Kasumi-1 (cell line): ENCODE measurements around the gene MYCBPAP.
A peak's percentile ranks its signal among the peaks of the same experiment; 100 is the strongest.
"Not testable (repeated sequence)": the region's sequence is repeated elsewhere in the genome, so short reads cannot be mapped to it uniquely, and the experiment has no call there.

Experiments used
- DNase-seq, 2 experiments: peaks; one replicate each; lab custom pipeline; 2025; lab: John Stamatoyannopoulos, UW

Gene MYCBPAP

DNA sequence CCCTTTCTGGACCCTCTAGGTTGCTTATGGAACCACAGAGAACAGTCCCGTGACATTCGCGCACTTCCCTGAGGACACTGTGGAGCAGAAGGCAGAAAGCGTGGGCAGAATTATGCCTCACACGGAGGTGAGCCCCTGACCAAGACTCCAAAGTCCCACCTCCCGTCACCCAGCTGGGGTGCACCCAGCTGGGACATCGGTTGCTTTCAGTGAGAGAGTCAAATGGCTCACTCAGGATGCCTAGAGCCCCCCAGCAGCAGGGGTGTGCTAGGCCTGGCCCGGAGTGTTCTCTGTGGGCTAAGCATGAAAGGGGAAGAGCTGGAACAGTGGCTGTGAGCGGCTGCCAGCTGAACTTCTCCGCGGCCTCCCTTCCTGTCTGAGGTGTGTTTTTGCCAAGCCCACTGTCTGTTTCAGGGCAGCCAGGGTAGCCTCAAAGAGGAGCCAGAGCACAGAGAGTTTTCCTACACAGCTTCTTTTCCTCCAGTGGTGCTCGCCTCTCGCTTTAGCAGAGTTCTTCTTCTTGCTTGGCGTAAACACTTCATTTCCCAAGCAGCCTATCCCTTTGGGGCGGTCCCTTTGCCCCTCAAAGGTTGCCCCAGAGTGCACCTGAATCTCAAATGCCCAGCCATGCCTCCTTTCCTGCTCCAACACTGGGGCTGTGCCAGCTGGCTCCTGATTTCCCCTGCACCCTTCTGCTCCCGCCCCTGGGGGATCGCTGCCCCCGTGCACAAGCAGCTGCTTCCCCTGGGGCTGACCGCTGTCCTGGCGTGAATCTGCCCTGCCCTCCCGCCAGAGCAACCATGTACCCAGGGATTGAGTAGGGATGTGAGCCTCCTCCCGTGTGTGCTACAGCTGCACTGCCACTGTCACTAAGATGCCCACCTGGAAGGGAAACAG lies 37.0 kb upstream of the MYCBPAP start:
- DNase-seq: peak; percentile 76 to 80

DNA sequence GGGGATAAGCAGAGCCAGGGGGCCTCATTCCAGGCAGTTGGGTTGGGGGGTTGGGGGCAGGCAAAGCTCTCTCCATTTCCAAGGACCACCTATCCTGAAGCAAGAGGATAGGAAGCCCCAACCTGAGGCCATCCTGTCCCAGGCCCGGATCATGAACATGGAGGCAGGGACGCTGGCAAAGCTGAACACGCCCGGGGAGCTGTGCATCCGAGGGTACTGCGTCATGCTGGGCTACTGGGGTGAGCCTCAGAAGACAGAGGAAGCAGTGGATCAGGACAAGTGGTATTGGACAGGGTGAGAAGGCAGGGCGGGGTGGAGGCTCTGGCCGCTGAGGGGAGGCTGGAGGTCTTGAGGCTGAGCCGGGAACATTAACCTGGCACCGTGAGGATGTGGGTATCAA lies 36.0 kb upstream of the MYCBPAP start:
- DNase-seq: no peak

DNA sequence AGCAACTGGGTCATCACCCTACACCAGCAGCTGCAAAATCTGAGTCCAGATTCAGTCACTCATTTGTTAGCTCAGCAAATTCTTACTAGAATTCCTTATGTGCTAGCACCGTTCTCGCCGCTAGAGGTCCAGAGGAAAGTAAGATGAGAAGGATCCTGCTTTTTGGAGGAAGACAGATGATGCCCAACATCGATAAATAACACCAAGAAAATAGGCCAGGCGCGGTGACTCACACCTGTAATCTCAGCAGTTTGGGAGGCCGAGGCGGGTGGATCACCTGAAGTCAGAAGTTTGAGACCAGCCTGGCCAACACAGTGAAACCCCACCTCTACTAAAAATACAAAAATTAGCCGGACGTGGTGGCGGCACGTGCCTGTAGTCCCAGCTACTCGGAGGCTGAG lies 35.5 kb upstream of the MYCBPAP start:
- DNase-seq: not testable (repeated sequence)

DNA sequence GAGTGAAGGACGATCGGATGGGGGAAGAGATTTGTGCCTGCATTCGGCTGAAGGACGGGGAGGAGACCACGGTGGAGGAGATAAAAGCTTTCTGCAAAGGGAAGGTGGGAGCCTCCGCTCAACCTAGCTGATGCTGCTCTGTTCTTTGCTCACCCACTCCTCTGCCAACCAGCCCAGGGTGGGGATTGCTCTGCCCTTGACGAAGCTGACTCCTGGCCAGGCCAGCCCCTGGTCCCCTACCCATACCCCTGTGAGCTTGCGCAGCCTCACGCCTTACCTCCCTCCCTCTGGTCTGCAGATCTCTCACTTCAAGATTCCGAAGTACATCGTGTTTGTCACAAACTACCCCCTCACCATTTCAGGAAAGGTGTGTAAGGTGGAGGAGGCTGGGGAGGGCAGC lies 34.3 kb upstream of the MYCBPAP start:
- no peak for DNase-seq

DNA sequence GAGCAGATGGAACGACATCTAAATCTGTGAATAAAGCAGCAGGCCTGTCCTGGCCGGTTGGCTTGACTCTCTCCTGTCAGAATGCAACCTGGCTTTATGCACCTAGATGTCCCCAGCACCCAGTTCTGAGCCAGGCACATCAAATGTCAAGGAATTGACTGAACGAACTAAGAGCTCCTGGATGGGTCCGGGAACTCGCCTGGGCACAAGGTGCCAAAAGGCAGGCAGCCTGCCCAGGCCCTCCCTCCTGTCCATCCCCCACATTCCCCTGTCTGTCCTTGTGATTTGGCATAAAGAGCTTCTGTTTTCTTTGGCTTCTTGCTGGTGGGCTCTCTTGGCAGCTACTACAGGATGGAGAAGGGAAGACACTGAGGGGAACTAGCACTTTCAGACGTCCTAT lies 33.7 kb upstream of the MYCBPAP start:
- DNase-seq: no peak

DNA sequence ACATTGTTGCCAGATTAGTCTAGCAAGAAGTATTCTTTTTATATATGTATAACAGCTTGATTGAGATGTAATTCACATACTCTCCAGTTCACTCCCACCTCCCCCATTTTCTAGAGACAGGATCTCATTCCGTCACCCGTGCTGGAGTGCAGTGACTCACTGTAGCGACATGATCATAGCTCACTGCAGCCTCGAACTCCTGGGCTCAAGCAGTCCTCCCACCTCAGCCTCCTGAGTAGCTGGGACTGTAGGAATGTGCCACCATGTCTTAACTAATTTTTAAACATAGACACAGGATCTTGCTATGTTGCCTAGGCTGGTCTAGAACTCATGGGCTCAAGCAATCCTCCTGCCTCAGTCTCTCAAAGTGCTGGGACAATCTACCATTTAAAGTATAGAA lies 32.9 kb upstream of the MYCBPAP start:
- no peak for DNase-seq

DNA sequence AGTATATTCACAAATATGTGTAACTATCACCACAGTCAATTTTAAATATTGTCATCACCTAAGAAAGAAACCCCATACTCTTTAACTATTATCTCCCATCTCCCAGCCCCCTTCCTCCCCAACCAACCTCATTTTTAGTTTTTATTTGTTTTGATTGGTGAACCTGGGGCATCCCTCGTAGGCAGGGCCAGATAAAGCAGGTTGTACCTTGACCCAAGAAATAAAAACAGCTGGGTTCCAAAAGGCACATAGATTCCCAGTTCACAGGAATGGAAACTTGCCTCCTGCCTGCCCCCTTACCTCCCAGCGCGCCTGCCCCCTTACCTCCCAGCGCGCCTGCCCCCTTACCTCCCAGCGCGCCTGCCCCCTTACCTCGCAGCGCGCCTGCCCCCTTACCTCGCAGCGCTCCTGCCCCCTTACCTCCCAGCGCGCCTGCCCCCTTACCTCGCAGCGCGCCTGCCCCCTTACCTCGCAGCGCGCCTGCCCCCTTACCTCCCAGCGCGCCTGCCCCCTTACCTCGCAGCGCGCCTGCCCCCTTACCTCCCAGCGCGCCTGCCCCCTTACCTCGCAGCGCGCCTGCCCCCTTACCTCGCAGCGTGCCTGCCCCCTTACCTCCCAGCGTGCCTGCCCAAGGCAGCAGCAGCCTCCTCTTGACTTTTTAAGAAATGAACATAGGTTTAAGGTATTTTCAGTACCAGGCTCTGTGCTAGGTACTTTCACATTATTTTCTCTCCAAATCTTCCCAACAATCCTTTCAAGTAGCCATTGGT lies 32.3 kb upstream of the MYCBPAP start:
- DNase-seq: not testable (repeated sequence)

DNA sequence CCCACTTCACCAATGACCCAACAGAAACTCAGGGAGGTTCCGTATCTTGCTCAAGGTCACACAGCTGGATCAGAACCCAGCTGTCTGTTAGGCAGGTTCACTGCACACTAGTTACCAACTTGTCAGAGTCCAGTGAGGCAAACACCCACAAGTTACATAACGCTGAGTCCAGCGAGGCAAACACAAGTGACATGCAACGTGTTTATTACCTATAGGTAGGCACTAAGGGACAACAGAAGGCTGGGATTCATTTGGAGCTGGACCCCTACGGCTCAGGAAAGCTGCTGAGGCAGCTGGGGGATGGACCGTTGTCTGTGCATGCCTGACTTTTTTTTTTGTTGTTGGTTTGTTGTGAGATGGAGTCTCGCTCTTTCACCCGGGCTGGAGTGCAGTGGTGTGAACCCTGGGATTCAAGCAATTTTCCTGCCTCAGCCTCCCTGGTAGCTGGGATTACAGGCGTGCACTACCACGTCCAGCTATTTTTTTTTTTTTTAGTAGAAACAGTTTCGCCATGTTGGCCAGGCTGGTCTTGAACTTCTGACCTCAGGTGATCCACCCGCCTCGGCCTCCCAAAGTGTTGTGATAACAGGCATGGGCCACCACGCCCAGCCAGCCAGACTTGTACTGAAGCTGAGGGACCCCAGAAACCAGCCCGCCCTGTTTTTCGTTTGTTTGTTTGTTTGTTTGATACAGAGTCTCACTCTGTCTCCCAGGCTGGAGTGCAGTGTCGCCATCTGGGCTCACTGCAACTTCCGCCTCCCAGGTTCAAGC lies 31.5 kb upstream of the MYCBPAP start:
- no peak for DNase-seq

DNA sequence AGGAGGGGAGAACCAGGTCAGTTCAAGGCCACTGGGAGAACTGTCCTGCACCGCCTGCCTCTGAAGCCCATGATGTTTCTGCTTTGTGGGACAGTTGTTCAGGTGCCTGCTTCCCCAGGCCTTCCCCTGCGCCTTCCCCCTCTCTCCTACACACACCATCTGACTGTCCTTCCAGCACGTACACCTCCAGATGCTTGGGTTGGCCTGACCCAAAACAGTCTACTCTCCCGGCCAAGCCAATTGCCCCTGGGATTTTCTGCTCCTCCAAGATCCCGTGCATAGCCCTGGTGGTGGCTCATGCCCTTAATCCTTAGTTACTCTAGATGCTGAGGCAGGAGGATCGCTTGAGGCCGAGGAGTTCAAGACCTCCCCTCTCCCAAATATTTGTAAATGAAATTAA lies 30.3 kb upstream of the MYCBPAP start:
- peak in 1 of 2 experiments; percentile 14 for DNase-seq

DNA sequence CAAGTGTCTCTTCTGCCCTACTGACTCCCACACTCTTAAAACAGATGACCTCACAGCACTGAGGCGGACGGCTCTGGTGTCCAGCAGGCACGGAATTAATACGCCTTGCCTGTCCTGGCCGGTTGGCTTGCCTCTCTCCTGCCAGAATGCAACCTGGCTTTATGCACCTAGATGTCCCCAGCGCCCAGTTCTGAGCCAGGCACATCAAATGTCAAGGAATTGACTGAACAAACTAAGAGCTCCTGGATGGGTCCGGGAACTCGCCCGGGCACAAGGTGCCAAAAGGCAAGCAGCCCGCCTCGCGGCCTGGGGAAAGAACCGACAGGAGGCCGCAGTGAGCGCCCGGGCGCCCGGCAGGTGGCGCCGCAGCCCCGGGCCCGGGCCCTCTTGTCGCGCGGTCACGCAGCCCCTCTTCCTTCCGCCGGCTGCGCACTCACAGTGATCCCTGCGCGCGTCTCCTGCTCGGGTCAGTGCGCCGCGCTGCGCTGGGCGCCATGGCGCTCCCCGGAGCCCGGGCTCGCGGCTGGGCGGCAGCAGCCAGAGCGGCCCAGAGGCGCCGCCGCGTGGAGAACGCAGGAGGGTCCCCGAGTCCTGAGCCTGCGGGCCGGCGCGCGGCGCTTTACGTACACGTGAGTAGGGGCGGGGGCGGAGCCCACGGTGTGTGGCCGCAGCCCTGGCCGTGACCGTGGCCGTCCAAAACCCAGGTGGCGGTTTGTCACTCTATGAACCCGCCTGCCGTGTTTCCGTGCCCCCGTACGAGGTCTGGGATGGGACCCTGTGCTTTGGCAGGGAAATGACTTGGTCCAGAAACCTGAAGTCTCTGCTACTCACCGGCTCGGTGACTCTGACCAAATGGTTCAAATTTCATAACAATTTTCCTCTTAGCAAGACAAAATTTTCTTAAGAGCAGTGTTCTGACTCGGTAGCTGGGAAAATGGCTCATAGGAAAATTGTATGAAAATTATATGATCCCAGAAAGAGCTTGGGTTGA lies 29.6 kb upstream of the MYCBPAP start, which contains the start of gene RSAD1:
Gene RSAD1, plus strand, starts transcription at position 470 of the 991 bp plus-strand sequence. Its CDS starts 25 bp downstream, at position 495.
- DNase-seq: peak; percentile 93 to 94

DNA sequence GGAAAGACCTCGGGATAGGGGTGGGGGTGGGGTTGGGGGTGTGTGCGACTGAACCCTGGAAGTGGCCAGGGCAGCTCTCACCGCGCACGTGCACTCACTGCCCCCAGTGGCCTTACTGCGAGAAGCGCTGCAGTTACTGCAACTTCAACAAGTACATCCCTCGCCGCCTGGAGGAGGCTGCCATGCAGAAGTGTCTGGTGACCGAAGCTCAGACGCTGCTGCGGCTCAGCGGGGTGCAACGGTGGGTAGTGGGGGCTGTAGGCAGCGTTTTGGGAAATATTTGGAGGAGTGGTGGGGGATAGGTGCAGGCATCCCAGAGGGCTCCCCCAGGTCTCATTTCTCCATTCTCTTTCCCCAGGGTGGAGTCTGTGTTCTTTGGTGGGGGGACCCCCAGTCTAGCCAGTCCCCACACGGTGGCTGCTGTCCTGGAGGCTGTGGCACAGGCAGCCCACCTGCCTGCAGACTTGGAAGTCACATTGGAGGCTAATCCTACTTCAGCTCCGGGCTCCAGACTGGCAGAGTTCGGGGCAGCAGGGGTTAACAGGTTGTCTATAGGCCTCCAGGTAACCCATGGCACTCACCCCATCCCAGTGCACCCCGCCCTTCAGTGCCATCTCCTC lies 28.6 kb upstream of the MYCBPAP start:
- peak; percentile 90 to 91 for DNase-seq

DNA sequence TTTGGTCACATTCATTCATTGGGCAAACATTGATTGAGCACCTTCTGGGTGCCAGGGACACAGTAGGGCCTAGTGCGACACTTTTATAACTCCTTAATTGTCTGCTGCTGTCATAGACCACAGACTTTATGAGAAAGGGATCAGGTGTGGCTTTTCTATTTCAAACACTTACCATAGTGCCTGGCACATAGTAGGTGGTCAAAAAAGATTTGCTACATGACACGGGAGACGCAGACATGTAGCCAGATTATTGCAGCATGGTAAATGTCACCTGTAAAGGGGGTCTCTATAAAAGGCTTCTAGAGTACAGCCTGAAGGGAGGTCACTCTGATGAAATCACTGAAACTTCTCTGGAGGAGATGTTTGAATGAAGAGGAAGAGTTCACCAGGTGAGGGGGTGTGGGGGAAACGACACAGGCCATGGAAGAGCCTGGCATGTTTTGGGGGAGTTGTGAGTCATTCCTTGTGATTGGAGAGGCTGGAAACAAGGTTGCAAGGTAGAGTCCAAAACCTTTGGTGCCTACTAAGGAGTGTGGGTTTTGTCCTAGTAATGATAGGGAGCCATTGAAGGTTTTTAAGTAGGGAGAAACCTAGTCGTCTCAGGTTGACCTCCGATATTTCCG lies 28.0 kb upstream of the MYCBPAP start:
- no peak for DNase-seq

DNA sequence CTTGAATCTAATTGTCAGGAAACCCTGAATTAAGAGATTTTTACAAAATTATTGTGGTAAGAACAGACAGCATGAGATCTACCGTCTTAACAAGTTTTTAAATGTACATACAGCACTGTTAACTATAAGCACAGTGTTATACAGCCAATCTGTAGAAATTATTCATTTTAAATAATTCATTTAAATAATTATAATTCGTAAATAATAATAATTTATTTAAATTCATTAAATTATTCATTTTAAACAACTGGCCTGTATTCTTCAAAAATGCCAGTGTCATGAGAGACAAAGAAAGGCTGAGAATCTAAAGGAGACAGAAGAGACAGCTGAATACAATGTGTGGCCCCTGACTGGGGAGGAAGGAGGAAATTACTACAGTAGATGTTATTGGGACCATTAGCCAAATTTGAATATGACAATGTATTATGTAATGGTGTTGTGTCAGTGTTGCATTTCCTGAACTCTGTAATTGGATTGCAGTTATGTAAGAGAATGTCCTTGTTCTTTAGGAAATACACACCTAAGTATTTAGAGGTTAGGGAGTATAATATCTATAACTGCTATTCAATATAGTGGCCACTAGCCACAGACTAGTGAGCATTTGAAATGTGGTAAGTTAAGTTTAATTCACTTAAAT lies 27.3 kb upstream of the MYCBPAP start:
- no peak for DNase-seq

DNA sequence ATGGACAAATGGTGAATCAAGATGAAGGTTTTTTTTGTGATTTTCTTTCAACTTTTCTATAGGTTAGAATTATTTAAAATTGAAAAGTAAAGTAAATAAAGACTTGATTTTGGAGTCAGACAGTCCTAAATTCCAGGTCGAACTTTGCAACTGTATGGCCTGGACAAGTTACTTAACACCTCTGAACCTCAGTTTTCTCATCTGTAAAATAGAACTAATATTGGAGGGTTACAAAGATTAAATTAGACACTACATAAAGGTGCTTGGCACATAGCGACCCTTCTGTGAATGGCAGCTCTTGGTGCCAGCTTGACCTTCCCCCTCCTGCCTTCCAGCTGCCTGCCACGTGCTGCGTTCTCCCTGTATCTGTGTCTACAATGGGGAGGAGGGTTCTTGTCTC lies 26.6 kb upstream of the MYCBPAP start:
- DNase-seq: no peak

DNA sequence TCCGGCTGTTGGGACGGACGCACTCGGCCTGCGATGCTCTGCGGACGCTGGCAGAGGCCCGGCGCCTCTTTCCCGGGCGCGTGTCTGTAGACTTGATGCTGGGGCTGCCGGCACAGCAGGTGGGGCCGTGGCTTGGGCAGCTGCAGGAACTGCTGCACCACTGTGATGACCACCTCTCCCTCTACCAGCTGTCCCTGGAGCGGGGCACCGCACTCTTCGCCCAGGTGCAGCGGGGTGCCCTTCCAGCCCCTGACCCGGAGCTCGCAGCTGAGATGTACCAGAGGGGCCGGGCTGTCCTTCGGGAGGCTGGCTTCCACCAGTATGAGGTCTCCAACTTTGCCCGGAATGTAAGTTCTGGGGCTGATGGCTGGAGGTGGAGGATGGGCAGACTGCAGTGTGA lies 26.1 kb upstream of the MYCBPAP start:
- no peak for DNase-seq

DNA sequence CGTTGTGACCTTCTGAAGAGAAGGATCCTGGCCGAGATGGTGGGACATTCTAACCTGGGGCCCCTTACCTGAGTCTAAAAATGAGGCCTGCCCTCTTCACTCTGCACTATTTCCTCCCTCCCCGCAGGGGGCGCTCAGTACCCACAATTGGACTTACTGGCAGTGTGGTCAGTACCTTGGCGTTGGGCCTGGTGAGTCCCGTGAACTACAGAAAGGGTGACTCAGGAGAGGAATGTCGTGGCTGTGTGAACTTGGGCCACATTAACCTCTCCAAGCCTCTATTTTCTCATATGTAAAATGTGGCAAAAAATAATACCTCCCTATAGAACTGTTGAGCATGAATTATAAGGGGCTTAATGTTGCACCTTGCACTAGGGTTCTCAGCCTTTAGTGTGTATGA lies 25.7 kb upstream of the MYCBPAP start:
- DNase-seq: peak; percentile 79 to 89

DNA sequence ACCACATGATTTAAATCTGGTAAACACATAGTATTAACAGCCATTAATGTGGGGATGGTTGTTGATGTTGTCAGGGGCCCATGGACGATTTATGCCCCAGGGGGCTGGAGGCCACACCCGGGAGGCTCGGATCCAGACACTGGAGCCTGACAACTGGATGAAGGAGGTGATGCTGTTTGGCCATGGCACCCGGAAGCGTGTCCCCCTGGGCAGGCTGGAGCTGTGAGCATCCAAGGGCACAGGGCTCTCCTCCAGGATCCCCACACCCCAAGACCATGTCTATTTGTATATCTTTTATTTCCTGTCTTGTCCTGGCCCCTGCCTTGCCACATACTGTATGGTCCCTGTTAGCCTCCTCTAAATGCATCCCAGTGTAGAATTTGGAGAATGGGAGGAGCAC lies 25.0 kb upstream of the MYCBPAP start:
- DNase-seq: no peak

DNA sequence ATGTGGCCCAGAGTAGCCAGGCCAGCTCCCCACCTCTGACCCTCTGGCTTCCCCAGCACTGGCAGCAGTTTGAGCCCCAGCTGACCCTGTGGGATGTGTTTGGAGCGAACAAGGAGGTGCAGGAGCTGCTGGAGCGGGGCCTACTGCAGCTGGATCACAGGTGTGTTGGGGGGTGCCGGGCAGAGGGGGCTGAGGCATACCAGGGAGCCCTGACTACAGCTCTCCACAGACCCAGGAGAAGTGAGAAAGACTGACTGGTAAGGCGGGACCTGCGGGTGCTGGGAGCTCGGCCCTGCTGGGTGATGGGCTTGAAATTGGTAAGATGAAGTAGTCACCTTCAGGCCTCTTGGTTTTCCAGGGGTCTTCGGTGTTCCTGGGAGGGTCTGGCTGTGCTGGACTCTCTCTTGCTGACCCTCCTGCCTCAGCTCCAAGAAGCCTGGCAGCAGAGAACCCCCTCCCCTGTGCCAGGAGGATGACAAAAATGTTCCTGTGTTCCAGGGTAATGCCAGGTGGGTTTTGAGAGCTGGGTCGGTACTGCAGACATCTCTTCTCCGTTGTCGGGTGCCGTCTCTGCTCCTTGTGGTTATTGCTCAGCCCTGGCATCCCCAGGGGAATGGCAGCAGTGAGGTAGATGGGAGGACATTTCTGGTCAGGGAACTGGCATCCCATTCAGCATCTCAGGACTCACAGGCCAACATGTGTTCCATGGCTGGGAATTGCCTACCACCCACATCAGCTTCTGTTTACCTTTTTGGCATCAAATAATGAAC lies 23.7 kb upstream of the MYCBPAP start:
- DNase-seq: no peak
